ENCODE measurements around the gene PTGES2.

- no peak for TF ChIP-seq CTCF (conservative IDR thresholded peaks at IDR 0.05)
- TF ChIP-seq ZFX (IDR thresholded peaks at IDR 0.05), result no peak
Observed at GRCh38 chr9:128159784-128160602, 32.5 kb upstream of the PTGES2 start, which contains the start of gene BBLN.
